ENCODE results near the gene PNKD. TPM values are rescaled to one million over a fixed set of nuclear protein-coding genes. Genes with fewer than 3 reads are reported as not detected.

PNKD gene
- total and polyA plus RNA-seq, 2 of the 8 experiments (the other 6 are each of a cell fraction or from before 2014, with no cell fraction given), result 43.9 to 65.4 TPM

GRCh38 chr2:218320704-218321336, 50.5 kb downstream of the PNKD start:
- Histone ChIP-seq H4K20me1 (replicated peaks in 1 of 2; ENCODE audit: control insufficient read depth in 1 of 2, insufficient read depth in 2 of 2, low read length in 2 of 2) (no peaks in the 10 kb centered on the region), H3K23me2 (ENCODE audit: low read depth, low read length) (peaks cover 12% of the 10 kb centered on the region; the same call in 1 of the 2 replicates), H2BK12ac (ENCODE audit: low read depth, low read length) (no peak overlapping the region), H2BK5ac (ENCODE audit: low read depth, low read length) (no peak overlapping the region), H3K18ac (ENCODE audit: extremely low read depth, low read length) (no peak overlapping the region), H4K8ac (ENCODE audit: extremely low read depth, insufficient read depth, low read length) (no peak overlapping the region), H4K91ac (replicated peaks; ENCODE audit: insufficient read length, low read length) (peak overlapping the region; percentile 41), H2AK5ac (ENCODE audit: low read depth, low read length) (no peak overlapping the region; the same call in 1 of the 2 replicates), H3K4me1 (replicated peaks in 1 of 4; ENCODE audit: control insufficient read depth in 3 of 4, insufficient read depth in 4 of 4, low read length in 3 of 4) (peaks cover 5 to 17% (median 10%) of the 10 kb centered on the region in 4 experiments), H2BK120ac (replicated peaks; ENCODE audit: low read depth, low read length) (no peak overlapping the region), H3K79me1 (ENCODE audit: low read depth, low read length) (no peaks in the 10 kb centered on the region), H3K56ac (replicated peaks; ENCODE audit: insufficient read length, low read depth, low read length) (no peak overlapping the region), H3K27me3 (replicated peaks in 1 of 4; ENCODE audit: control insufficient read depth in 3 of 4, extremely low read depth in 1 of 4, insufficient read depth in 3 of 4, low read length in 3 of 4) (no peaks in the 10 kb centered on the region), H3K4ac (replicated peaks; ENCODE audit: insufficient read length, low read depth, low read length) (no peak overlapping the region), H3K4me2 (ENCODE audit: insufficient read depth in 1 of 2, low read depth in 2 of 2, low read length in 2 of 2) (no peak overlapping the region), H3K23ac (ENCODE audit: insufficient read length) (no peak overlapping the region), H3K36me3 (ENCODE audit: control insufficient read depth in 2 of 4, insufficient read depth in 4 of 4, low read length in 3 of 4) (no peaks in the 10 kb centered on the region), H2BK20ac (ENCODE audit: low read length) (no peak overlapping the region), H3K9me3 (ENCODE audit: insufficient read depth in 2 of 2, low read depth in 1 of 2, low read length in 1 of 2) (no peaks in the 10 kb centered on the region), H3K9ac (replicated peaks in 1 of 4; ENCODE audit: extremely low read depth in 1 of 4, low read depth in 3 of 4, low read length in 3 of 4) (no peak overlapping the region), H3K79me2 (ENCODE audit: control insufficient read depth in 1 of 2, insufficient read depth in 2 of 2, low read length in 2 of 2) (no peaks in the 10 kb centered on the region), H2BK15ac (ENCODE audit: low read length) (no peak overlapping the region), H3K4me3 (ENCODE audit: extremely low read depth in 1 of 4, insufficient read depth in 2 of 4, low read depth in 3 of 4, low read length in 4 of 4) (no peak overlapping the region), H3K14ac (ENCODE audit: insufficient read length) (no peak overlapping the region), H3K27ac (ENCODE audit: low read depth, low read length) (no peak overlapping the region), H4K5ac (ENCODE audit: insufficient read length, low read depth, low read length) (no peak overlapping the region), H2AFZ (ENCODE audit: low read length) (no peak overlapping the region)
- no peak for TF ChIP-seq HDAC2 (IDR thresholded peaks at IDR 0.05; ENCODE audit: borderline replicate concordance in 1 of 2, low read depth in 2 of 2, low read length in 2 of 2)
- no peak for TF ChIP-seq KDM1A (IDR thresholded peaks at IDR 0.05; ENCODE audit: borderline replicate concordance, low read length)
- WGBS, 2 experiments (ENCODE audit: extremely low coverage in 1 of 2, insufficient coverage in 1 of 2, insufficient read length in 1 of 2, insufficient replicate concordance in 2 of 2, low coverage in 1 of 2, low lambda C conversion rate in 2 of 2, missing lambda C conversion rate in 1 of 2), result 89% methylated on average over 3 of the region's 3 CpGs; no CpG with 5 or more reads in 1 of the 2 experiments
- no peak for FAIRE-seq
- CTCF ChIA-PET (ENCODE audit: partially characterized antibody), result interaction anchor here (0.6 to 5.8 kb wide), 5 partner anchors 15 to 49 kb away, joined by 3 to 39 read pairs (median 6); partner anchors contain the start of genes CATIP and TMBIM1
- DNase-seq (ENCODE audit: low read depth in 1 of 2, low spot score in 2 of 2), result no peak
- POLR2A ChIA-PET (ENCODE audit: partially characterized antibody), result interaction anchor here (0.6 kb wide), 1 partner anchor 87 kb away, joined by 3 read pairs; no protein-coding TSS in a partner anchor
